Testis (tissue), 2 donors: ENCODE measurements around the gene MPZL2.

Source experiments
- POLR2A ChIP-seq: fragments of 450-650 bp; IDR thresholded peaks from one replicate; pipeline ENCODE4 v1.6.1; 2017; ENCODE audit warnings: antibody characterized with exemption, mild to moderate bottlenecking, moderate library complexity
- TF ChIP-seq, protein P1 (sequence below), 3 experiments: fragments of 450-650 bp in 2 of 3; fragments of 200-600 bp in 1 of 3; sonication (generic) in 1 of 3; IDR thresholded peaks; one replicate each; pipeline ENCODE4 v1.5.1; 2016 to 2019; ENCODE audit warnings: antibody characterized with exemption in 3 of 3, mild to moderate bottlenecking in 2 of 3, moderate library complexity in 1 of 3

DNA sequence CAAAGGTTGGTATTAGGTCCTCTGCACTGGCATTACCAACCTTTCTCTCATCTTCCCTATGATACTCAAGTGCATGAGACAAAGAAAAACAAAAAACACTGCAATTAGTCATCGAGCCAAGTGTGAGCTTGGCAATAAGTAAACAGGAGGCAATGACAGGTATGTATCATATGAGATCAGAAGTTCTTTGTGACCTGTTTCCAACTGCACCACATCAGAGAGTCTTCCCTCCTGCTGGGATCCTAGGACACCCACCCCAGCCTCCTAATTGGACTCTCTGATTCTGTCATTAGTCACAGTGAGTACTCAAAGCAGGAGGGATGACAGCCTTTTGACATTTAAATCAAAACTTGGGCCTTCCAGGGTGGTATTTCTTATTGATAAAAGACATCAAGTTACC, 31.4 kb downstream of the MPZL2 start:
- TF ChIP-seq, protein P1, sequence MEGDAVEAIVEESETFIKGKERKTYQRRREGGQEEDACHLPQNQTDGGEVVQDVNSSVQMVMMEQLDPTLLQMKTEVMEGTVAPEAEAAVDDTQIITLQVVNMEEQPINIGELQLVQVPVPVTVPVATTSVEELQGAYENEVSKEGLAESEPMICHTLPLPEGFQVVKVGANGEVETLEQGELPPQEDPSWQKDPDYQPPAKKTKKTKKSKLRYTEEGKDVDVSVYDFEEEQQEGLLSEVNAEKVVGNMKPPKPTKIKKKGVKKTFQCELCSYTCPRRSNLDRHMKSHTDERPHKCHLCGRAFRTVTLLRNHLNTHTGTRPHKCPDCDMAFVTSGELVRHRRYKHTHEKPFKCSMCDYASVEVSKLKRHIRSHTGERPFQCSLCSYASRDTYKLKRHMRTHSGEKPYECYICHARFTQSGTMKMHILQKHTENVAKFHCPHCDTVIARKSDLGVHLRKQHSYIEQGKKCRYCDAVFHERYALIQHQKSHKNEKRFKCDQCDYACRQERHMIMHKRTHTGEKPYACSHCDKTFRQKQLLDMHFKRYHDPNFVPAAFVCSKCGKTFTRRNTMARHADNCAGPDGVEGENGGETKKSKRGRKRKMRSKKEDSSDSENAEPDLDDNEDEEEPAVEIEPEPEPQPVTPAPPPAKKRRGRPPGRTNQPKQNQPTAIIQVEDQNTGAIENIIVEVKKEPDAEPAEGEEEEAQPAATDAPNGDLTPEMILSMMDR (IDR thresholded peaks at IDR 0.05), result no peak
- no peak for TF ChIP-seq POLR2A
